ENCODE measurements around the gene CREB3L1. TPM values are rescaled to one million over a fixed set of nuclear protein-coding genes. Genes with fewer than 3 reads are reported as not detected.

The CREB3L1 gene
- total RNA-seq, 4 donors from 2014 or later, result 1.3 to 8.7 (median 3.7) TPM

- Histone ChIP-seq H3K27me3 (no peaks in the 10 kb centered on the region), H3K27ac (replicated peaks in 1 of 4) (peak overlapping the region; percentile 81 to 94 (median 88)), H3K4me3 (no peak overlapping the region), H3K36me3 (no peaks in the 10 kb centered on the region), H3K4me1 (peaks cover 33 to 54% (median 47%) of the 10 kb centered on the region in 4 donors), H3K9me3 (no peaks in the 10 kb centered on the region)
- DNase-seq (ENCODE audit: extremely low spot score), result no peak
- 50% methylated on average over 4 of the region's 4 CpGs for WGBS
- intact Hi-C loops (cut with DNase I), result loop anchor here (2.0 kb wide), 2 partner anchors 69 to 119 kb away; partner anchors contain the start of gene PHF21A
- TF ChIP-seq CTCF (IDR thresholded peaks at IDR 0.05) (no peak), POLR2AphosphoS5 (IDR thresholded peaks at IDR 0.05) (peak; percentile 18 to 41), EP300 (IDR thresholded peaks at IDR 0.05) (no peak)
Observed at GRCh38 chr11:46239801-46240061, 37.7 kb upstream of the CREB3L1 start.

DNA sequence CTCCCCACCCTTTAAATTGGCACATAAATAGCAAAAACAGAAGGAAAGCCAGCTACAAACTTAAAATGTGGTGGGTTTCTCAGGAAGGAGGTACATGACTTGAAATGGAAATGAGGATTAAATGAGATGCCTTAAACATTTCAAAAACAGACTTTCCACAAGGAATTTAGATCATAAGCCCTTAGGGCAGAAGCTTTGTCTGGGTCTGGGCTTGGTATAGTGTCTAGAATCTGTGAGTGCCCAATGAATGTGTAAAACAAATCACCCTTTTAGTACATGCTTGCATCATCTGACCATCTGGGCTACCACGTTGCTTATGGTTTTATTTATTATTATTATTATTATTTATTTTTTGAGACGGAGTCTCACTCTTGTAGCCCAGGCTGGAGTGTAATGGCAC lies 37.1 kb upstream of the CREB3L1 start:
- H3K4me3 ChIP-seq, result no peak overlapping the region
- no peak for DNase-seq (ENCODE audit: extremely low spot score)
- no peaks in the 10 kb centered on the region for H3K27me3 ChIP-seq
- peaks cover 33 to 54% (median 47%) of the 10 kb centered on the region in 4 donors for H3K4me1 ChIP-seq
- intact Hi-C loops (cut with DNase I), result no loop called here
- TF ChIP-seq POLR2AphosphoS5 (IDR thresholded peaks at IDR 0.05) (no peak), POLR2A (IDR thresholded peaks at IDR 0.05; ENCODE audit: low read depth) (no peak), EP300 (IDR thresholded peaks at IDR 0.05) (no peak), CTCF (IDR thresholded peaks at IDR 0.05) (no peak)
- no peaks in the 10 kb centered on the region for H3K9me3 ChIP-seq
- peak overlapping the region; percentile 81 to 94 (median 88) for H3K27ac ChIP-seq (replicated peaks in 1 of 4)
- 74% methylated on average over 2 of the region's 2 CpGs for WGBS
- no peaks in the 10 kb centered on the region for H3K36me3 ChIP-seq

GRCh38 chr11:46240861-46241260 lies 36.6 kb upstream of the CREB3L1 start:
- no peaks in the 10 kb centered on the region for H3K36me3 ChIP-seq
- H3K4me3 ChIP-seq, result no peak overlapping the region
- peaks cover 33 to 54% (median 47%) of the 10 kb centered on the region in 4 donors for H3K4me1 ChIP-seq
- H3K27ac ChIP-seq (replicated peaks in 1 of 4), result peak overlapping the region in 2 of 4 donors; percentile 87 to 94
- TF ChIP-seq POLR2AphosphoS5 (IDR thresholded peaks at IDR 0.05), result no peak
- TF ChIP-seq EP300 (IDR thresholded peaks at IDR 0.05), result no peak
- TF ChIP-seq CTCF (IDR thresholded peaks at IDR 0.05), result no peak
- no peak for TF ChIP-seq POLR2A (IDR thresholded peaks at IDR 0.05; ENCODE audit: low read depth)
- intact Hi-C loops (cut with DNase I), result no loop called here
- H3K27me3 ChIP-seq, result no peaks in the 10 kb centered on the region
- H3K9me3 ChIP-seq, result no peaks in the 10 kb centered on the region
- DNase-seq (ENCODE audit: extremely low spot score), result no peak
- WGBS, result 90% methylated on average over 7 of the region's 7 CpGs

DNA sequence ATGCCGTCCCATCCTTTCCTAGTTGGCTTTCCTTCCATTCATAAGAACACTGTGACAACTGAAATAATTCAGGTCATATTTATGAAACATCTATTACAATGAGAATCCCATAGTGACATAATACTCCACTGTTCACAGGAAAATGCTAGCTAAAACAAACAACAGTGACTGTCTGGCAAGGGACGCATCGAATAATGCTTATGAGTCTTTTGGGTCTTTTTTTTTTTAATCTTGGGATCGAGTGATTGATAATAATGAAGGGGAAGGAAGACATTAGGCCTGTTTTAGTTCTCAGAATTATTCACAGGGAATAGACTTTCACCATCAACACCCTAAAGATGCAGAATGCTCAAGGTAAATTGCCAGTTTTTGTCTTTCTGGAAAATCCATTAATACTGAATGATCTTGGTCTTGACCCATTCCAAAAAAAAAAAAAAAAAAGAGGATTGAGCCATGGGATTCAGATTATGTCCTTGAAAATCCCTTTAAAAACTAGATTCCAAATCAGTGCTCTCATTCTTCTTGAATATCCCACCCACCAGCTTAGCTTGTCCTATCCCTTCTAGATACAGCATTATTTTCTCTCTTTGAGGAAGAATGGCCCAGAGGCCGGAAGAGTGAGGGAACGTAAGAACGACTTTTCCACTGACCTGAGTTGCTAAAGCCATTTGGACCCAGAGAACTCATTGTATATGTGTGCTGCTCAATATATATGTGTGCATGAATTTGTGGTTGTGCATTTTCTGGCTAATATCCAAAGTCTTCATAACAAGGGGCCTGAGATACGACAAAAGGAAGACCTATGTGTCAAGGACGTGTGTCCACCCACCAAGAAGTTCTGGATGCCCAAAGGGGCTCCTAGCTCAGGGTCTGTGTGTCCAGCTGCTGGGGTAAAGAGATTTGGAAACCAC lies 35.2 kb upstream of the CREB3L1 start:
- peak overlapping the region; percentile 50 to 58 (median 53) for H3K4me3 ChIP-seq
- no peak for TF ChIP-seq POLR2A (IDR thresholded peaks at IDR 0.05; ENCODE audit: low read depth)
- no peak for TF ChIP-seq EP300 (IDR thresholded peaks at IDR 0.05)
- TF ChIP-seq CTCF (IDR thresholded peaks at IDR 0.05), result no peak
- TF ChIP-seq POLR2AphosphoS5 (IDR thresholded peaks at IDR 0.05), result no peak
- 77% methylated on average over 9 of the region's 9 CpGs for WGBS
- H3K36me3 ChIP-seq, result no peaks in the 10 kb centered on the region
- DNase-seq (ENCODE audit: extremely low spot score), result no peak
- H3K4me1 ChIP-seq, result peaks cover 27 to 49% (median 41%) of the 10 kb centered on the region in 4 donors
- intact Hi-C loops (cut with DNase I), result no loop called here
- H3K27me3 ChIP-seq, result no peaks in the 10 kb centered on the region
- H3K9me3 ChIP-seq, result no peaks in the 10 kb centered on the region
- peak overlapping the region; percentile 71 to 89 (median 82) for H3K27ac ChIP-seq (replicated peaks in 1 of 4)

All from esophagus muscularis mucosa (tissue), 4 donors.